ENCODE data around the gene NTPCR. TPM values are rescaled to one million over a fixed set of nuclear protein-coding genes. Genes with fewer than 3 reads are reported as not detected.

NTPCR gene
- total RNA-seq, 1 experiment from 2014 or later: 46.8 TPM

- BruUV-seq (replicated peaks): no TSS peak
- DNase-seq (ENCODE audit: low read depth, low spot score) (no peak), ATAC-seq (no peak)
- H3K27ac ChIP-seq (ENCODE audit: low read length): no peak overlapping the region
- TF ChIP-seq TCF7L2 (IDR thresholded peaks at IDR 0.05; ENCODE audit: low read depth, low read length): no peak
- TF ChIP-seq REST (IDR thresholded peaks at IDR 0.05; ENCODE audit: insufficient read depth in 1 of 2, low read depth in 2 of 2, low read length in 1 of 2): no peak
- no peak for TF ChIP-seq SIN3A (IDR thresholded peaks at IDR 0.05; ENCODE audit: borderline replicate concordance, insufficient read depth, low read depth, low read length)
- TF ChIP-seq CTCF (IDR thresholded peaks at IDR 0.05): no peak
- no peak for TF ChIP-seq POLR2AphosphoS5 (IDR thresholded peaks at IDR 0.05; ENCODE audit: low read depth, low read length)
- ChIA-PET POLR2A (no interaction called here), CTCF (no interaction called here)
- H3K4me1 ChIP-seq (ENCODE audit: control insufficient read depth, insufficient read depth, low read length): no peaks in the 10 kb centered on the region
- intact Hi-C loops (cut with micrococcal nuclease; ENCODE audit: unreplicated experiment): no loop called here
- H3K27me3 ChIP-seq (ENCODE audit: control insufficient read depth, insufficient read depth, low read length): no peaks in the 10 kb centered on the region
- no peaks in the 10 kb centered on the region for H3K9me3 ChIP-seq (ENCODE audit: control insufficient read depth, insufficient read depth, low read depth, low read length)
- H3K36me3 ChIP-seq (ENCODE audit: control insufficient read depth, insufficient read depth, low read length): no peaks in the 10 kb centered on the region
- in situ Hi-C loops (cut with HindIII; ENCODE audit: low pct_unique_long_range_greater_than_20kb, low sequenced_read_pairs): no loop called here
- no peak overlapping the region for H3K4me3 ChIP-seq (ENCODE audit: low read depth in 2 of 2, low read length in 2 of 2)
Observed at GRCh38 chr1:232979558-232979957, 29.1 kb downstream of the NTPCR start.

GRCh38 chr1:232980355-232980978 is 30.1 kb downstream of the NTPCR start:
- DNase-seq (ENCODE audit: low read depth, low spot score): no peak
- Histone ChIP-seq H3K27me3 (ENCODE audit: control insufficient read depth, insufficient read depth, low read length) (no peaks in the 10 kb centered on the region), H3K4me1 (ENCODE audit: control insufficient read depth, insufficient read depth, low read length) (no peaks in the 10 kb centered on the region), H3K9me3 (ENCODE audit: control insufficient read depth, insufficient read depth, low read depth, low read length) (no peaks in the 10 kb centered on the region), H3K4me3 (ENCODE audit: low read depth in 2 of 2, low read length in 2 of 2) (no peak overlapping the region), H3K36me3 (ENCODE audit: control insufficient read depth, insufficient read depth, low read length) (no peaks in the 10 kb centered on the region), H3K27ac (ENCODE audit: low read length) (no peak overlapping the region)
- no peak for ATAC-seq
- no peak for TF ChIP-seq SIN3A (IDR thresholded peaks at IDR 0.05; ENCODE audit: borderline replicate concordance, insufficient read depth, low read depth, low read length)
- TF ChIP-seq REST (IDR thresholded peaks at IDR 0.05; ENCODE audit: insufficient read depth in 1 of 2, low read depth in 2 of 2, low read length in 1 of 2): no peak
- TF ChIP-seq TCF7L2 (IDR thresholded peaks at IDR 0.05; ENCODE audit: low read depth, low read length): no peak
- no peak for TF ChIP-seq CTCF (IDR thresholded peaks at IDR 0.05)
- TF ChIP-seq POLR2AphosphoS5 (IDR thresholded peaks at IDR 0.05; ENCODE audit: low read depth, low read length): no peak
- CTCF ChIA-PET: no interaction called here
- POLR2A ChIA-PET: no interaction called here
- in situ Hi-C loops (cut with HindIII; ENCODE audit: low pct_unique_long_range_greater_than_20kb, low sequenced_read_pairs): no loop called here
- intact Hi-C loops (cut with micrococcal nuclease; ENCODE audit: unreplicated experiment): no loop called here
- BruUV-seq (replicated peaks): no TSS peak

Data from Panc1 (cell line).